SU-DHL-6 (cell line): ENCODE measurements around the gene ZWILCH.

Experiments
- H2AFZ ChIP-seq: fragments of 200-600 bp; sonication (generic); 2 replicates; pipeline ENCODE4 v1.6.1; 2014; ENCODE audit warnings: low read depth, mild to moderate bottlenecking, moderate library complexity, mixed read lengths, antibody characterized with exemption, low read length; ENCODE audit not compliant: severe bottlenecking
- H3F3A ChIP-seq: fragments of 200-600 bp; shearing (Covaris generic); 2 replicates; pipeline ENCODE4 v1.6.0; 2016; ENCODE audit warnings: antibody characterized with exemption, mild to moderate bottlenecking; ENCODE audit not compliant: insufficient read depth
- H3K27ac ChIP-seq: fragments of 200-600 bp; sonication (generic); 2 replicates; pipeline ENCODE4 v1.5.1; 2016; ENCODE audit warnings: low read depth, mild to moderate bottlenecking, low read length, moderate library complexity, mixed read lengths
- H3K27me3 ChIP-seq: fragments of 200-600 bp; sonication (generic), shearing (Covaris generic); 2 replicates; pipeline ENCODE4 v1.6.0; 2014; ENCODE audit warnings: mild to moderate bottlenecking, low read length
- H3K36me3 ChIP-seq: fragments of 200-600 bp; sonication (generic); 2 replicates; pipeline ENCODE4 v1.6.1; 2014; ENCODE audit warnings: mild to moderate bottlenecking, low read length, mixed read lengths
- H3K4me2 ChIP-seq: fragments of 300-600, 200-600 bp; shearing (Covaris generic), sonication (generic); 2 replicates; pipeline ENCODE4 v1.6.0; 2014; ENCODE audit warnings: low read length, low read depth, mild to moderate bottlenecking; ENCODE audit not compliant: poor library complexity, severe bottlenecking
- H3K4me3 ChIP-seq: fragments of 200-600 bp; sonication (generic); 2 replicates; pipeline ENCODE4 v1.5.1; 2014; ENCODE audit warnings: antibody characterized with exemption, low read length, mild to moderate bottlenecking, mixed read lengths; ENCODE audit not compliant: insufficient read depth, poor library complexity, severe bottlenecking
- H3K79me2 ChIP-seq: fragments of 200-600 bp; sonication (generic); 2 replicates; pipeline ENCODE4 v1.6.1; 2014; ENCODE audit warnings: mild to moderate bottlenecking, low read length, moderate library complexity; ENCODE audit not compliant: insufficient read depth
- H3K9ac ChIP-seq: fragments of 200-600 bp; sonication (generic); 2 replicates; pipeline ENCODE4 v1.7.0; 2014; ENCODE audit warnings: mild to moderate bottlenecking, low read length
- H3K9me2 ChIP-seq: fragments of 200-600 bp; sonication (generic); replicated peaks from 2 replicates; pipeline ENCODE4 v1.6.1; 2014; ENCODE audit warnings: low read length; ENCODE audit not compliant: insufficient read depth
- H3K9me3 ChIP-seq: fragments of 200-600 bp; sonication (generic); 2 replicates; pipeline ENCODE4 v1.6.1; 2014; ENCODE audit warnings: low read length, mixed read lengths; ENCODE audit not compliant: insufficient read depth
- H4K20me1 ChIP-seq: fragments of 200-600 bp; sonication (generic); 2 replicates; pipeline ENCODE4 v1.6.1; 2014; ENCODE audit warnings: low read depth, mild to moderate bottlenecking, antibody characterized with exemption, low read length, moderate library complexity, mixed read lengths
- CTCF ChIP-seq: fragments of 200-600 bp; sonication (generic); IDR thresholded peaks from one replicate; pipeline ENCODE4 v1.5.1; 2017; ENCODE audit warnings: antibody characterized with exemption, mild to moderate bottlenecking, low read length, moderate library complexity; ENCODE audit not compliant: insufficient read depth, poor library complexity, severe bottlenecking
- EZH2phosphoT487 ChIP-seq: fragments of 200-600 bp; sonication (generic), shearing (Covaris generic); conservative IDR thresholded peaks from 2 replicates; pipeline ENCODE4 v1.6.1; 2018; ENCODE audit warnings: mild to moderate bottlenecking, antibody characterized with exemption, low read length, moderate library complexity, mixed read lengths

Gene ZWILCH

GRCh38 chr15:66594344-66594743 lies 89.2 kb downstream of the ZWILCH start:
- Histone ChIP-seq H4K20me1 (no peaks in the 10 kb centered on the region), H3K27ac (no peak overlapping the region), H3K27me3 (no peaks in the 10 kb centered on the region), H3K36me3 (no peaks in the 10 kb centered on the region), H3K4me3 (no peak overlapping the region), H3K9me2 (no peaks in the 10 kb centered on the region), H3K4me2 (no peak overlapping the region), H3K9ac (no peak overlapping the region), H3K79me2 (no peaks in the 10 kb centered on the region), H3K9me3 (no peaks in the 10 kb centered on the region), H3F3A (no peaks in the 10 kb centered on the region), H2AFZ (no peak overlapping the region)
- no peak for TF ChIP-seq EZH2phosphoT487
- no peak for TF ChIP-seq CTCF

GRCh38 chr15:66594836-66595235 lies 89.7 kb downstream of the ZWILCH start:
- no peaks in the 10 kb centered on the region for H4K20me1 ChIP-seq
- no peaks in the 10 kb centered on the region for H3K36me3 ChIP-seq
- no peaks in the 10 kb centered on the region for H3F3A ChIP-seq
- H3K27me3 ChIP-seq, result no peaks in the 10 kb centered on the region
- H3K79me2 ChIP-seq, result no peaks in the 10 kb centered on the region
- no peak overlapping the region for H3K4me3 ChIP-seq
- no peak overlapping the region for H3K4me2 ChIP-seq
- H3K9me3 ChIP-seq, result no peaks in the 10 kb centered on the region
- H3K27ac ChIP-seq, result no peak overlapping the region
- no peaks in the 10 kb centered on the region for H3K9me2 ChIP-seq
- H2AFZ ChIP-seq, result no peak overlapping the region
- TF ChIP-seq EZH2phosphoT487, result no peak
- no peak for TF ChIP-seq CTCF
- no peak overlapping the region for H3K9ac ChIP-seq

- no peaks in the 10 kb centered on the region for H3K9me2 ChIP-seq
- no peak overlapping the region for H2AFZ ChIP-seq
- H3K9ac ChIP-seq, result no peak overlapping the region
- H3K27me3 ChIP-seq, result no peaks in the 10 kb centered on the region
- H3K36me3 ChIP-seq, result no peaks in the 10 kb centered on the region
- H3K79me2 ChIP-seq, result no peaks in the 10 kb centered on the region
- no peak overlapping the region for H3K4me2 ChIP-seq
- H3K27ac ChIP-seq, result no peak overlapping the region
- H3K9me3 ChIP-seq, result no peaks in the 10 kb centered on the region
- no peak overlapping the region for H3K4me3 ChIP-seq
- no peaks in the 10 kb centered on the region for H4K20me1 ChIP-seq
- TF ChIP-seq EZH2phosphoT487 (no peak), CTCF (no peak)
- no peaks in the 10 kb centered on the region for H3F3A ChIP-seq
Measured at GRCh38 chr15:66595332-66595731, 90.2 kb downstream of the ZWILCH start.
